CD4-positive, alpha-beta T cell treated with Interleukin-21 for 1 hour (primary cell): Measurements from ENCODE around the gene CELF5.
A peak's percentile ranks its signal among the peaks of the same experiment; 100 is the strongest.

ENCODE experiments used
- DNase-seq: peaks from one replicate; pipeline ENCODE4 v3.0.0-alpha.2; 2020

The CELF5 gene

GRCh38 chr19:3248728-3249326 lies 24.4 kb downstream of the CELF5 start:
- DNase-seq = no peak

DNA sequence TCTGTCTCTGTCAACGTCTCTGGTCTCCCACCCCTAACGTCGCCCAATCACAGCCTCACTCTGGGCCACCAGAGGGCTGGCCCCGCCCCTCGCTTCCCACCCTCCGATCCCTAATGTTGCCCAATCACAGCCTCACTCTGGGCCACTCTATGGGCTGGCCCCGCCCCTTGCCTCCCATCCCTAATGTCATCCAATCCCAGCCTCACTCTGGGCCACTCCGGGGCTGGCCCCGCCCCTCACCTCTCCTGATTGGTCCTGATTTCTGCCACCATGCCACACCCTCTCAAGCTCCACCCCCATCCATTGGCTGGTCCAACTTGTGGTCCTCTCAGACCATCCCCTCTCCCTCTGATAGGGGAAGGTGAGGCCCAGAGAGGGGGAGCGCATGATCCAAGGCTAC lies 24.9 kb downstream of the CELF5 start:
- DNase-seq = no peak

GRCh38 chr19:3250675-3251074 lies 26.2 kb downstream of the CELF5 start:
- DNase-seq = peak; percentile 46

DNA sequence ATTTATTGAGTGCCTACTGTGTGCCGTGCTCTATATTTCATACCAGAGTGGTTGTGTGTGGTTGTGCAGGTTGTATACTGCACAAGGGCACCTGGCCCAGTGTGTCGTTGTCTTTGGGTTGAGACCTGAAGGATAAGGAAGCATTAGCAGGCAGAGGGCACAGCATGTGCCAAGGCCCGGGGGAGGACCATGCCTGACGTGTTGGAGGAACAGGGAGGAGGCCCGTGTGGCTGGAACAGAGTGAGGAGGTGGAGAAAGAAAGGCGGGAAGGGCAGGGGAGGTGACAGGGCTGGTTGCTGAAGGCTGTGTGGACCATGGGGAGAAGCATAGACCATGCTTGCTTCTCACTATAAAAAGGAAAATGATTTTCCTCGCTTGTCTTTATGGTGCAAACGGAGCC lies 26.8 kb downstream of the CELF5 start:
- DNase-seq = no peak

- no peak for DNase-seq
Observed at GRCh38 chr19:3252650-3253049, 28.2 kb downstream of the CELF5 start.

DNA sequence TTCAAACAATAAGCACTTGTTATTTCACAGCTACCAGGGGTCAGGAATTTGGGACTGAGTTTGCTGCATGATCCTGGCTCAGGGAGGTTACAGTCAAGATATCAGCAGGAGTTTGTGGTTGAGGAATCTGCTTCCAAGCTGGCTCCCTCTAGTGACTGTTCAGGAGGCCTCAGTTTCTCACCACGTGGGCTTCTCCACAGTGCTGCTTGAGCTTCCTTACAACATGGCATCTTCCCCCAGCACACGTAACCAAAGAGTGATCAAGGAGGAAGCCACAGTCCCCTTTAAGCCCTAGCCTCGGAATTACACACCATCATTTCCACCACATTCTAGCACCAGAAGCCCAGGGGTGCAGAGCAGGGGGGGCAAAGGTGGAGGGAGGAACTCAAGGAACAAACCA lies 28.8 kb downstream of the CELF5 start:
- DNase-seq = no peak

- no peak for DNase-seq
Observed at GRCh38 chr19:3254520-3254919, 30.1 kb downstream of the CELF5 start.

DNA sequence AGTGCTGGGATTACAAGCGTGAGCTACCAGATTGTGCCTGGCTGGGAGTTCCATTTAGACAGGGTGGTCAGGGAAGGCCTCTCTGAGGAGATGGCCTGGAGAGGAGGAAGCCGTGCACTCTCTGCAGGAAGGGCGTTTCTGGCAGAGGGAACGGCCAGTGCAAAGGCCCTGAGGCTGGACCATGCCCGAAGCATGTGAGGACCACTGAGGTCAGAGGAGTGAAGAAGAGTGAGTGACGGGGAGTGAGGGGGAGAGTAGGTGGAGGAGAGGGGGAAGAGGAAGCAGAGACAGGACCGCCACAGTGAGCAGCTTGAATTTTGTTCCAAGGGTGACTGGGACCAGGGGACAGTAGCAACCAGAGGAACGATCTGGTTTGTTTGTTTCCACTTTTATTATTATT lies 32.6 kb downstream of the CELF5 start:
- DNase-seq = no peak

GRCh38 chr19:3262362-3262761 lies 37.9 kb downstream of the CELF5 start:
- no peak for DNase-seq

GRCh38 chr19:3263866-3264265 lies 39.4 kb downstream of the CELF5 start:
- DNase-seq = no peak

GRCh38 chr19:3265432-3265831 lies 41.0 kb downstream of the CELF5 start:
- DNase-seq = no peak

DNA sequence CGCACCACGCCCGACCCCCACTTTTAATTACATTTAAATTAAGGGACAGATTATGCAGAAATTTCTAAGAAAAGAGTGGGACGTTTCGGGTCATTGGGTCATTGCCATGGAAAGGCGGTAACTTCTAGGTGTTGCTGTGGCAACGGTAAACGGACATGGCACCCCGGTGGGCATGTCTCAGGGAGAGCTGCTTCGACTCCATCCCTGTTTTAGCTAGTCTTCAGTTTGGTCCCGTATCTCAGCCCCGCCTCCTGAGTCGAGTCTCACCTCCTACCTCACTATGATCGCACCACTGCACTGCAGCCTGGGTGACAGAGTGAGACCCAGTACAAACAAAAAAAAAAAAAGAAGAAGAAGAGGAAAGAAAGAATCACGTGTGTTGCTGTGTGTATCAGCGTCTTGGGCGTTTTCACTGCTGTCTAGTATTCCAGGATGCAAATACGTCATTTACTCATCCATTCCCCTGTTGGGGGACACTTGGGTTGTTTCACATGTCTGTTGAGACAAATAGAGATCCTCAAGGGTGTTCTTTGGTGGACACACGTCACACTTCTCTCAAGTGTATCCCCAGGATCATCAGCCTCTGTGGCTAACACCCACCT lies 41.7 kb downstream of the CELF5 start:
- no peak for DNase-seq

GRCh38 chr19:3266792-3267514 lies 42.5 kb downstream of the CELF5 start:
- DNase-seq = no peak

GRCh38 chr19:3268326-3268725 lies 43.9 kb downstream of the CELF5 start:
- no peak for DNase-seq

DNA sequence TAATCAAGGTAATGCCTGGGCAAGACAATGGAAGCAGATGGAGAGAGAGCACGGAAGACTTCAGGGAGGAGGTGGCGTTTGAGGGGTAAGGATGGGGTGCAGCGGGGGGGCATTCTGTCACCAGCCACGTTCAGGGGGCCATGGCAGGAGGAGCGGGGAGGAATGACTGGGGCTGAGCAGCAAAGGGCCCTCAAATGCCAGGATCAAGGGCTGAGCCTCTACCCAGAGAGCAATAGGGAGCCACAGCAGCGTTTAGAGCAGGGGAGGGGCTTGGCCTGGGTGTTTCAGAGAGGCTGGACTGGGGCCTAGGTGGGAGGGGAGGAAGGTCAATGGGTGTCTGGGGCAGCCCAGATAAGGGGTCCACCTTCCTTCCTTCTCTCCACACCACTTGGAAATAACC lies 44.3 kb downstream of the CELF5 start:
- no peak for DNase-seq

- no peak for DNase-seq
Observed at GRCh38 chr19:3269916-3270671, 45.6 kb downstream of the CELF5 start.

DNA sequence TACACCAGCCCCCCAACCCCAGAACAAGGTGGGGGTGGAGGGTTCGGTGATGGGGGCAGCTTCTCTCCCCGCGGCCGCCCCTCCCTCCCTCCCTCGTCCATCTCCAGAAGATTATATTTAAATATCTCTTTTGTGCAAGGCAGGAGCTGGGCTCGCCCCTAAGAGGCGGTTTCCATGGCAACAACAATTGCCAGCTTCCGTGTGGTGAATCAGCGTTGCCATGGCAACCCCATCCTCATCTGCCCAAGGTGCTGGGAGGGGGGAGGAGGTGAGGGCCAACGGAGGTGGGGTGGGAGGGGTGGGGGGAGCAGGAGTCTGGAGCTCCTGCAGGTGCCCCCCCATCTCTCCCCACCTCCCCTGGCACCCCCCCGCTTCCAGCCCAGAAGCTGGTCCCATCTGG lies 46.4 kb downstream of the CELF5 start:
- peak; percentile 47 for DNase-seq

DNA sequence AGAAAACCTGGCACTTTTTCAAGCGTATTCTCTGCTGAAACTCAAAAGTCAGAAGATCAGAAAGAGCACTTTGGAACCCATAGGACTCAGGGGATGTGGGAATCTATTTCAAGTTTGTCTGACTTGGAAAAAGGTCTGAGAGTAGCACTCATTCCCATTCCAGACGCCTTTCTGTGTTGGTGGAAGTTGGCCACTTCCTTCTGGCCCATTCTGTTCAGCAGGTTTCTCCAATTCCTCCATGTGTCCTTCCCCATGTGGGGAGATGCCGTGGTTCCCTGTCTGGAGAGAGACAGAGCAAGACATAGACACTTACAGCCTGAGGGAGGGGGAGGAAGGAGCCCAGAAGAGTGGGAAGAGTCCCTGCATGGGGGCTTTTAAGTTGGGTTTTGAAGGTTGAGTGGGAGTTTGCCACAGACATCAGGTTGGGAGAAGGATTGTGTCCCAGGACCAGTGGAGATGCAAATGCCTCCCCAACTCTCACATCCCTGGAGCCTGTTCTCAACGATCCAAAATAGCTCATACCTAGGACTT lies 48.0 kb downstream of the CELF5 start:
- DNase-seq = no peak

GRCh38 chr19:3272952-3273351 lies 48.5 kb downstream of the CELF5 start:
- DNase-seq = no peak

DNA sequence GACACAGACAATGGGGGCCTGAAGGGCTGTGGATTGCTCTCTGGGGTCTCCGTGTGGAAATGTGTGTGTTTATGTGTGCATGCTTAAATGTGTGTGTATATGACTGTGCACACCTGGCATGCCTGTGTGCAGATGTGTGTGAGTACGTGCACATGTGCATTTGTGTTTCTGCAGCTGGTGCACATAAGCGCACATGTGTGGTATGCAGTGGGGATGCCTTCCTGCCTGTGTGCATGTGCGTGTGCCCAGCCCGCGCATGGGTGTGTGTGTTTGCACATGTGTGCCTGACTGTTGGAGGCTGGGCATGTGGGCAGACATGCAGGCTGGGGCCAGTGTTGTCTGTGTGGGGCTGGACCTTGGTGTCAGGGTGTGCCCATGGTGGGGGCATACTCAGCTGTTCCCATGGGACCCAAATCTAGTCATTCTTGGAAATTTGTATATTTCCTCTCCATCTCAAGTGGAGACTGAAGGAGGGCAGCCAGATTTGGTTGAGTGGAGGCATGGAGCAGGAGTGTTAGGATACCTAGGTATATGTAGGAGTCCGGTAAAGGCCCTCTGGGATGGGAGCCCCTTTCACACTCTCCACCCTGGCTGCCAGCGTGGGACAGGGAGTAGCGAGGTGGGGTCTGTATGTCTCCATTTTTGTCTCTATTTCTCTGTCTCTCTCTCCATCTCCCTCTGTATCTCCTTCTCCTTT lies 49.9 kb downstream of the CELF5 start:
- DNase-seq = no peak

DNA sequence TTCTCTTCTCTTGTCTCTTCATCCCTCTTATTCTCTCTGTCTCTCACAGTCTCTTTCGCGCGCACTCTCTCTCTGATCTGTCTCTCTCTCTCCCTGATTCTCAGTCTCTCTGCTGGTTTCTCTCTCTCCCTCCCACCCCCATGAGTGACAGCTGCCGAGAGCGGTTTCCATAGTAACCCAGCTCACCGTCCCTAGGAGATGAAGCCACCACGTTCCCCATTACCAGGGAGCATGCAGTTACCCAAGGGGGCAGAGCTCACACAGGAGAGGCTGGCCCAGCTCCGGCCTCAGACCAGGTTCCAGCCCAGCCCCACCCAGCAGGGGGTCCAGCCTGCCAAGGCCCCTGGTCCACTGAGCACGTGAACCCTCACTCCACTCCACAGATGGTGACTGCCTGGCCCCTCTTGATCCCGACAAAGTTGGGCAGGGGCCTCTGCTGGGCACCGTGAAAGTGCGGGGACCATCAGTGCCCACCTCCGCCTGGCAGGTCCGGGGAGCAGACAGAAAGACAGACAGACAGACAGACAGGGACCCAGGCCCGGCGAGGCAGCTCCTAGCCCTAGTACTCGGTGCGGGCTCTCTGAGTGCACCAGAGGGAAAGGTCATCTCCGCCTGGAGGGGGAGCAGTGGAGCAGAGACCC lies 50.6 kb downstream of the CELF5 start:
- peak; percentile 38 for DNase-seq

- peak; percentile 93 for DNase-seq
Observed at GRCh38 chr19:3275583-3276340, 51.3 kb downstream of the CELF5 start.
